ENCODE data around the gene XKR3.

DNA sequence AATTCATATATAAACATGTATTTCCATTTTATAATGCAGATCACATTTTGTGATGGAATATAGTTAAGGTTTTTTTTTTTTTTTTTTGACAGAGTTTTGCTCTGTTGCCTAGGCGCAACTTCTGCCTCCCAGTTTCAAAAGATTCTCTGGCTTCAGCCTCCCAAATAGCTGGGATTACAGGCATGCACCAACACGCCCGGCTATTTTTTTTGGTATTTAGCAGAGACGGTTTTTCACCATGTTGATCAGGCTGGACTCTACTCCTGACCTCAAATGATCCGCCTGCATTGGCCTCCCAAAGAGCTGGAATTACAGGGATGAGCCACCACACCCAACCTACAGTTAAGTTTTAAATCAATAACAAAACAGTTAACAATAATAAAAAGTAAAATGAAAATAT is 18.8 kb downstream of the XKR3 start:
- TF ChIP-seq POLR2A (IDR thresholded peaks at IDR 0.05; ENCODE audit: low read length) (no peak), GATA1 (IDR thresholded peaks at IDR 0.05; ENCODE audit: low read depth, low read length) (no peak)

Data from erythroblast (primary cell).